GM19240 (cell line): ENCODE data around the gene HSPBAP1.
"Not testable (repeated sequence)": the region's sequence is repeated elsewhere in the genome, so short reads cannot be mapped to it uniquely, and the experiment has no call there.

Experiments used
- DNase-seq: peaks from one replicate; pipeline ENCODE4 v3.0.0; 2011; ENCODE audit warnings: low spot score; ENCODE audit not compliant: insufficient read length

HSPBAP1 gene

GRCh38 chr3:122742234-122742633, 51.4 kb downstream of the HSPBAP1 start:
- DNase-seq: no peak

- no peak for DNase-seq
Measured at GRCh38 chr3:122739172-122739571, 54.5 kb downstream of the HSPBAP1 start.

GRCh38 chr3:122732682-122733525, 60.7 kb downstream of the HSPBAP1 start:
- DNase-seq: not testable (repeated sequence)

- no peak for DNase-seq
Measured at GRCh38 chr3:122730240-122730639, 63.4 kb downstream of the HSPBAP1 start.

- no peak for DNase-seq
Measured at GRCh38 chr3:122728756-122729514, 64.7 kb downstream of the HSPBAP1 start.

- DNase-seq: no peak
Measured at GRCh38 chr3:122728186-122728585, 65.4 kb downstream of the HSPBAP1 start.

GRCh38 chr3:122727766-122728165, 65.9 kb downstream of the HSPBAP1 start:
- DNase-seq: no peak

- no peak for DNase-seq
Measured at GRCh38 chr3:122727294-122727693, 66.3 kb downstream of the HSPBAP1 start.

- DNase-seq: no peak
Measured at GRCh38 chr3:122725106-122725505, 68.5 kb downstream of the HSPBAP1 start.

GRCh38 chr3:122719273-122719921, 74.2 kb downstream of the HSPBAP1 start:
- DNase-seq: no peak

GRCh38 chr3:122716667-122717066, 77.0 kb downstream of the HSPBAP1 start:
- DNase-seq: no peak

- DNase-seq: no peak
Measured at GRCh38 chr3:122714273-122714672, 79.4 kb downstream of the HSPBAP1 start.

- not testable (repeated sequence) for DNase-seq
Measured at GRCh38 chr3:122710616-122711251, 82.9 kb downstream of the HSPBAP1 start.

GRCh38 chr3:122705379-122705778, 88.3 kb downstream of the HSPBAP1 start:
- DNase-seq: no peak

GRCh38 chr3:122700193-122700592, 93.4 kb downstream of the HSPBAP1 start:
- DNase-seq: no peak

- DNase-seq: no peak
Measured at GRCh38 chr3:122697952-122698620, 95.5 kb downstream of the HSPBAP1 start.

- no peak for DNase-seq
Measured at GRCh38 chr3:122695927-122696561, 97.6 kb downstream of the HSPBAP1 start.

- no peak for DNase-seq
Measured at GRCh38 chr3:122694966-122695365, 98.7 kb downstream of the HSPBAP1 start.

- DNase-seq: no peak
Measured at GRCh38 chr3:122692674-122693073, 101.0 kb downstream of the HSPBAP1 start.

- no peak for DNase-seq
Measured at GRCh38 chr3:122691195-122691594, 102.4 kb downstream of the HSPBAP1 start.
